HG03520 (cell line): Measurements from ENCODE around the gene TRPV6.

Source experiments
- ATAC-seq: cut with Tn5 transposase; IDR thresholded peaks from one replicate; pipeline ENCODE4 v1.9.1; 2021; ENCODE audit warnings: mild to moderate bottlenecking, moderate library complexity; ENCODE audit not compliant: unreplicated experiment

TRPV6 gene

GRCh38 chr7:142885311-142886230 is at the start of gene TRPV6:
TSS of gene TRPV6 (minus strand) at chr7:142885745.
- no peak for ATAC-seq

GRCh38 chr7:142934056-142934455 is 48.5 kb upstream of the TRPV6 start:
- ATAC-seq = no peak

GRCh38 chr7:142933624-142934023 is 48.1 kb upstream of the TRPV6 start, which contains the start of gene TRPV5:
TSS of gene TRPV5 (minus strand) at chr7:142933746. CDS start at chr7:142933459, 287 bp downstream.
- no peak for ATAC-seq

GRCh38 chr7:142933092-142933475 is 47.5 kb upstream of the TRPV6 start:
- no peak for ATAC-seq

- ATAC-seq = no peak
Measured at GRCh38 chr7:142932386-142933091, 47.0 kb upstream of the TRPV6 start.

- ATAC-seq = no peak
Measured at GRCh38 chr7:142930126-142930730, 44.7 kb upstream of the TRPV6 start.

- no peak for ATAC-seq
Measured at GRCh38 chr7:142927949-142928348, 42.4 kb upstream of the TRPV6 start.

GRCh38 chr7:142927085-142927745 is 41.7 kb upstream of the TRPV6 start:
- ATAC-seq = no peak

GRCh38 chr7:142925413-142925812 is 39.9 kb upstream of the TRPV6 start:
- no peak for ATAC-seq

GRCh38 chr7:142923391-142923790 is 37.8 kb upstream of the TRPV6 start:
- no peak for ATAC-seq

GRCh38 chr7:142919656-142920055 is 34.1 kb upstream of the TRPV6 start:
- ATAC-seq = no peak

- no peak for ATAC-seq
Measured at GRCh38 chr7:142918901-142919300, 33.4 kb upstream of the TRPV6 start.

- no peak for ATAC-seq
Measured at GRCh38 chr7:142917447-142917846, 31.9 kb upstream of the TRPV6 start.

- no peak for ATAC-seq
Measured at GRCh38 chr7:142916508-142916907, 31.0 kb upstream of the TRPV6 start.

GRCh38 chr7:142915315-142915714 is 29.8 kb upstream of the TRPV6 start:
- no peak for ATAC-seq

GRCh38 chr7:142914121-142914520 is 28.6 kb upstream of the TRPV6 start:
- ATAC-seq = no peak

GRCh38 chr7:142913566-142913965 is 28.0 kb upstream of the TRPV6 start:
- no peak for ATAC-seq

- ATAC-seq = no peak
Measured at GRCh38 chr7:142913051-142913450, 27.5 kb upstream of the TRPV6 start.

GRCh38 chr7:142910481-142910880 is 24.9 kb upstream of the TRPV6 start:
- ATAC-seq = no peak

- no peak for ATAC-seq
Measured at GRCh38 chr7:142910031-142910433, 24.5 kb upstream of the TRPV6 start.
